Measurements from ENCODE around the gene SMYD3.
"Not testable (repeated sequence)": the region's sequence is repeated elsewhere in the genome, so short reads cannot be mapped to it uniquely, and the experiment has no call there.

The SMYD3 gene

GRCh38 chr1:245988393-245989078, 518.5 kb downstream of the SMYD3 start:
- DNase-seq (ENCODE audit: low read depth): peak; percentile 11

- no peak for DNase-seq (ENCODE audit: low read depth)
These were observed 519.1 kb downstream of the SMYD3 start for GRCh38 chr1:245987997-245988392.

GRCh38 chr1:245987577-245987976, 519.5 kb downstream of the SMYD3 start:
- no peak for DNase-seq (ENCODE audit: low read depth)

GRCh38 chr1:245987219-245987545, 519.9 kb downstream of the SMYD3 start:
- no peak for DNase-seq (ENCODE audit: low read depth)

- peak; percentile 89 for DNase-seq (ENCODE audit: low read depth)
These were observed 520.5 kb downstream of the SMYD3 start for GRCh38 chr1:245986404-245987218.

GRCh38 chr1:245984390-245985155, 522.5 kb downstream of the SMYD3 start:
- DNase-seq (ENCODE audit: low read depth): peak; percentile 28

- DNase-seq (ENCODE audit: low read depth): no peak
These were observed 523.6 kb downstream of the SMYD3 start for GRCh38 chr1:245983294-245983967.

GRCh38 chr1:245979589-245979988, 527.5 kb downstream of the SMYD3 start:
- no peak for DNase-seq (ENCODE audit: low read depth)

GRCh38 chr1:245978915-245979314, 528.2 kb downstream of the SMYD3 start:
- DNase-seq (ENCODE audit: low read depth): peak; percentile 57

GRCh38 chr1:245972476-245972875, 534.6 kb downstream of the SMYD3 start:
- DNase-seq (ENCODE audit: low read depth): peak; percentile 15

- peak; percentile 54 for DNase-seq (ENCODE audit: low read depth)
These were observed 535.4 kb downstream of the SMYD3 start for GRCh38 chr1:245971711-245972085.

- not testable (repeated sequence) for DNase-seq (ENCODE audit: low read depth)
These were observed 535.9 kb downstream of the SMYD3 start for GRCh38 chr1:245971076-245971710.

- peak; percentile 97 for DNase-seq (ENCODE audit: low read depth)
These were observed 537.8 kb downstream of the SMYD3 start for GRCh38 chr1:245969283-245969682.

- no peak for DNase-seq (ENCODE audit: low read depth)
These were observed 538.3 kb downstream of the SMYD3 start for GRCh38 chr1:245968775-245969174.

GRCh38 chr1:245965398-245965797, 541.7 kb downstream of the SMYD3 start:
- no peak for DNase-seq (ENCODE audit: low read depth)

- no peak for DNase-seq (ENCODE audit: low read depth)
These were observed 543.4 kb downstream of the SMYD3 start for GRCh38 chr1:245963649-245964048.

GRCh38 chr1:245962453-245962852, 544.6 kb downstream of the SMYD3 start:
- DNase-seq (ENCODE audit: low read depth): no peak

GRCh38 chr1:245961137-245961540, 545.9 kb downstream of the SMYD3 start:
- DNase-seq (ENCODE audit: low read depth): peak; percentile 31

- DNase-seq (ENCODE audit: low read depth): no peak
These were observed 546.9 kb downstream of the SMYD3 start for GRCh38 chr1:245960171-245960570.

GRCh38 chr1:245958016-245958415, 549.1 kb downstream of the SMYD3 start:
- DNase-seq (ENCODE audit: low read depth): no peak

GRCh38 chr1:245957427-245957826, 549.7 kb downstream of the SMYD3 start:
- no peak for DNase-seq (ENCODE audit: low read depth)

GRCh38 chr1:245956225-245956624, 550.9 kb downstream of the SMYD3 start:
- DNase-seq (ENCODE audit: low read depth): peak; percentile 56

Data from EH (cell line).